GM12878 (cell line): ENCODE data around the gene ZACN. TPM values are rescaled to one million over a fixed set of nuclear protein-coding genes. Genes with fewer than 3 reads are reported as not detected.

Source experiments
- ATAC-seq: fragments of 200-7000 bp; cut with Tn5 transposase; 3 replicates; pipeline ENCODE4 v1.9.1; 2020; ENCODE audit warnings: mild to moderate bottlenecking, moderate library complexity
- BruUV-seq: library from RNA; stranded (reverse); fragments of 400-500 nt; replicated peaks from 2 replicates; lab custom pipeline; 2021; lab: Mats Ljungman, UMichigan
- CTCF ChIA-PET: fragments of 300-600 bp; sonication (Branson Sonifier 250); formaldehyde crosslinking; extraction: SDS; loops from one replicate; lab custom pipeline; 2021; ENCODE audit warnings: inconsistent platforms; lab: Yijun Ruan, JAX
- POLR2A ChIA-PET: fragments of 350-600 bp; formaldehyde crosslinking; extraction: SDS; loops from one replicate; lab custom pipeline; 2021; ENCODE audit warnings: inconsistent platforms; lab: Charles Lee
- RAD21 ChIA-PET: fragments of 300-600 bp; sonication (Branson Sonifier 250); formaldehyde crosslinking; loops from one replicate; lab custom pipeline; 2023; ENCODE audit warnings: antibody characterized with exemption; ENCODE audit not compliant: unreplicated experiment; lab: Charles Lee
- SMC1A ChIA-PET: fragments of 300-600 bp; sonication (Branson Sonifier 250); formaldehyde crosslinking; loops from one replicate; lab custom pipeline; 2023; ENCODE audit not compliant: unreplicated experiment, uncharacterized antibody; lab: Charles Lee
- DNase-seq: peaks from one replicate; pipeline ENCODE4 v3.0.0-alpha.2; 2011; ENCODE audit warnings: low read depth, low spot score
- FAIRE-seq: peaks from 3 replicates; lab custom pipeline; 2011; peaks lifted over from hg19 to GRCh38; lab: Jason Lieb, UNC
- H2AFZ ChIP-seq: 2 replicates; pipeline ENCODE4 v1.6.0; 2011; ENCODE audit warnings: low read depth, low read length, control low read depth; ENCODE audit not compliant: control insufficient read depth
- H3K27ac ChIP-seq: 2 replicates; pipeline ENCODE4 v1.5.1; 2011; ENCODE audit warnings: control low read depth; ENCODE audit not compliant: control insufficient read depth, insufficient read depth
- H3K27me3 ChIP-seq, 2 experiments: replicated peaks in 1 of 2; 2 replicates each; pipeline versions ENCODE4 v1.6.0 to v1.6.1; 2011; ENCODE audit warnings: low read length in 1 of 2; ENCODE audit not compliant: control insufficient read depth in 2 of 2, insufficient read depth in 2 of 2
- H3K36me3 ChIP-seq, 2 experiments: 2 replicates each; pipeline ENCODE4 v1.5.1; 2011; ENCODE audit warnings: low read length in 1 of 2; ENCODE audit not compliant: control insufficient read depth in 2 of 2, insufficient read depth in 2 of 2
- H3K4me1 ChIP-seq: 2 replicates; pipeline ENCODE4 v1.6.1; 2011; ENCODE audit warnings: mild to moderate bottlenecking, low read length, moderate library complexity, mixed read lengths; ENCODE audit not compliant: control insufficient read depth, insufficient read depth
- H3K4me2 ChIP-seq: 2 replicates; pipeline ENCODE4 v1.6.0; 2011; ENCODE audit warnings: control low read depth; ENCODE audit not compliant: control insufficient read depth, insufficient read depth
- H3K4me3 ChIP-seq: fragments of 200-600 bp; sonication (generic); 2 replicates; pipeline ENCODE4 v1.5.1; 2016
- H3K79me2 ChIP-seq: 2 replicates; pipeline ENCODE4 v1.6.0; 2011; ENCODE audit warnings: low read length; ENCODE audit not compliant: control insufficient read depth, insufficient read depth
- H3K9ac ChIP-seq: 2 replicates; pipeline ENCODE4 v1.8.0; 2011; ENCODE audit warnings: low read length, control low read depth, mixed read lengths; ENCODE audit not compliant: control insufficient read depth, insufficient read depth
- H3K9me3 ChIP-seq: replicated peaks from 3 replicates; pipeline ENCODE4 v1.5.1; 2011; ENCODE audit warnings: mild to moderate bottlenecking, low read length; ENCODE audit not compliant: control insufficient read depth, insufficient read depth
- H4K20me1 ChIP-seq: 2 replicates; pipeline ENCODE4 v1.6.0; 2011; ENCODE audit not compliant: control insufficient read depth, insufficient read depth
- BHLHE40 ChIP-seq, 2 experiments: fragments of 450-650 bp in 1 of 2; IDR thresholded peaks; 2 replicates each; pipeline ENCODE4 v1.6.1; 2011 to 2017; ENCODE audit warnings: low read depth in 2 of 2, borderline replicate concordance in 1 of 2, improper control_type of control experiment in 1 of 2, low read length in 1 of 2, mild to moderate bottlenecking in 1 of 2
- CREB1 ChIP-seq: IDR thresholded peaks from 2 replicates; pipeline ENCODE4 v1.6.1; 2012; ENCODE audit warnings: low read depth, mild to moderate bottlenecking, inconsistent platforms
- GATAD2B ChIP-seq: fragments of 450-650 bp; conservative IDR thresholded peaks from 2 replicates; pipeline ENCODE4 v1.6.1; 2017; ENCODE audit warnings: low read depth, mild to moderate bottlenecking, moderate library complexity
- RAD21 ChIP-seq: IDR thresholded peaks from 2 replicates; pipeline ENCODE4 v1.6.1; 2011; ENCODE audit warnings: mild to moderate bottlenecking, low read depth, low read length, moderate library complexity; ENCODE audit not compliant: insufficient read depth
- YBX1 ChIP-seq: fragments of 450-650 bp; IDR thresholded peaks from 2 replicates; pipeline ENCODE4 v1.6.1; 2016; ENCODE audit warnings: antibody characterized with exemption
- ZBED1 ChIP-seq: IDR thresholded peaks from 2 replicates; pipeline ENCODE4 v1.6.1; 2016; ENCODE audit warnings: borderline replicate concordance
- ZZZ3 ChIP-seq: IDR thresholded peaks from 2 replicates; pipeline ENCODE4 v1.6.1; 2011; ENCODE audit warnings: low read depth; ENCODE audit not compliant: control insufficient read depth, insufficient read length
- WGBS: methylation state at CpG from one replicate; pipeline ENCODE4 v1.1.6; 2016; ENCODE audit warnings: low lambda C conversion rate; ENCODE audit not compliant: insufficient replicate concordance, insufficient coverage; ENCODE audit errors: missing lambda C conversion rate; 5-methylcytosine and 5-hydroxymethylcytosine counted together
- in situ Hi-C: fragments of 300-500 bp; cut with MboI; formaldehyde crosslinking; loops from 9 replicates; pipeline ENCODE4 v1.14.3; 2018; ENCODE audit warnings: mixed read lengths
- intact Hi-C: fragments of 100-400 bp; cut with micrococcal nuclease; formaldehyde crosslinking; loops from one replicate; pipeline ENCODE4 v1.14.2; 2022; ENCODE audit not compliant: unreplicated experiment
- polyA plus RNA-seq, 11 experiments: library from polyadenylated mRNA; depleted of rRNA in 4 of 11; unstranded in 6 of 11; stranded (reverse) in 5 of 11; fragments of >200 nt; fragmentation: Nextera tagmentation in 4 of 11; fragmentation: Illumina TruSeq in 1 of 11; extraction: Ambion mirVana in 4 of 11; extraction: Trizol in 1 of 11; gene quantifications; 1 replicate in 1 of 11; 2 replicates in 10 of 11; pipeline versions ENCODE4 v1.2.1 to v1.2.3, GENCODE V29; 2011 to 2016; ENCODE audit warnings: inconsistent platforms in 2 of 11, missing spikeins in 2 of 11, low read depth in 1 of 11
- total RNA-seq, 4 experiments: library from RNA; depleted of rRNA in 3 of 4; stranded (reverse); fragments of >200 nt in 3 of 4; fragmentation: Illumina TruSeq in 1 of 4; extraction: Trizol in 1 of 4; gene quantifications; 2 replicates each; pipeline versions ENCODE4 v1.2.1 to v1.2.3, GENCODE V29; 2013 to 2021

The ZACN gene
- total and polyA plus RNA-seq, 10 of the 15 experiments (the other 5 are each of a cell fraction or from before 2014, with no cell fraction given) = 0.06 to 11.3 (median 0.47) TPM; not detected in 2

DNA sequence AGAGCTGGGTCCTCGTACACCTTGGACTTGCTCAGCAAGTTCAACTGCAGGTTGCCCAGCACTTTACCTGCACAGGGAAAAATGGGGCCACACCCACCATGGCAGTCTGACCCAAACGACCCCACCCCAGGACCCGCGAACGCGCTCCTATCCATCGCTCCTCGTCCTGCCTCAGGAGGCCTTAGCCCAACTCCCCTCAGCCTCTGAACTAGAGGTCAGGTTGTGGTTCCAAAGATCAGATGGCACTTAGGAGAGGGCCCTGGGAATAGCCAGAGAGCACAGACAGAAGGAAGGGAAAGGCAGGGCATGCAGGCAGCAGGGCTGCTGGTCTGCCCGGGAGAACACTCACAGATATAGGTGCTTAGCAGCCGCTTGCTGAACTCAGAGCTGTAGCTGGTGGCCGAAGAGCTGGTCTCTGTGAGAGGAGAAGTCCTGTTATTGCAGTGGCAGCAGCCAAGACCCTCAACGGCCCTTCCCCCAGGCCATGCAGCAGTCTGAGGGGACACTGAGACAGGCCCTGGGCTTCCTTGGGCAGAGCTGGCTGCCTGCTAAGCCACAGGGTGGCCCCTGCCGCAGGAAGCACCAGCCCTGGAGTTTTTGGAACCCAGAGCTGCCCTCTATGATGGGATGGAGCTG lies 6.9 kb downstream of the ZACN start:
- H3K4me1 ChIP-seq = no peaks in the 10 kb centered on the region
- peaks cover 13 to 20% of the 10 kb centered on the region in 2 experiments; a peak in 3 of 4 replicates for H3K36me3 ChIP-seq
- H3K9ac ChIP-seq = no peak overlapping the region
- H4K20me1 ChIP-seq = no peaks in the 10 kb centered on the region
- no TSS peak for BruUV-seq
- no peak overlapping the region for H3K4me3 ChIP-seq
- H3K9me3 ChIP-seq = no peaks in the 10 kb centered on the region
- FAIRE-seq (no peak), DNase-seq (no peak), ATAC-seq (no peak)
- ChIA-PET POLR2A (no interaction called here), CTCF (no interaction called here), SMC1A (no interaction called here), RAD21 (no interaction called here)
- intact Hi-C loops (no loop called here), in situ Hi-C loops (no loop called here)
- H3K27ac ChIP-seq = no peak overlapping the region
- no peak overlapping the region for H3K4me2 ChIP-seq
- H3K79me2 ChIP-seq = no peaks in the 10 kb centered on the region
- WGBS = 92% methylated on average over 13 of the region's 13 CpGs
- no peaks in the 10 kb centered on the region for H3K27me3 ChIP-seq
- TF ChIP-seq GATAD2B (no peak), YBX1 (no peak), CREB1 (no peak), BHLHE40 (IDR thresholded peaks at IDR 0.05; ENCODE audit: borderline replicate concordance in 1 of 2, low read depth in 2 of 2, low read length in 1 of 2) (no peak)
- no peak overlapping the region for H2AFZ ChIP-seq

DNA sequence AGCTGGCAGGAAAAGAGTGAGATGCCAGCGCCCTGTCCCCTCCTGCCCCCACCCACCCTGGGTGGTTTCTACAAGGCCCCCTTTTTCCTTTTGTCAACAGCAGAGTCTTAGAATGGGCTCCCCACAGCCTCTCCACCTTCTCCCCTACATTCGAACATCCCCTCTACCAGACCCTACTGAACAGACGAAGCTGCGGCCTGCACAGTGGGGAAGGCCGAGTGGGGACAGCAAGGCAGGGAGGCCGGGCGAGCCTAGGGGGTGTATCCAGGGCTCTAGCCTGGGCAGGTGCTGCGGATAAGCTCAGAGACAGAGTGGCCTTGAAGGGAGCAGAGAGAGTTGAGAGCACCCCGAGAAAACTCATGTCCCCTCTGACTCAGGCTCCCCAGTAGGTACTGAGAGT lies 7.4 kb downstream of the ZACN start:
- 95% methylated on average over 7 of the region's 9 CpGs for WGBS
- H3K9ac ChIP-seq = no peak overlapping the region
- no peaks in the 10 kb centered on the region for H3K4me1 ChIP-seq
- H3K79me2 ChIP-seq = no peaks in the 10 kb centered on the region
- ATAC-seq (no peak), FAIRE-seq (no peak), DNase-seq (no peak)
- ChIA-PET SMC1A (no interaction called here), RAD21 (no interaction called here), CTCF (no interaction called here), POLR2A (no interaction called here)
- no peaks in the 10 kb centered on the region for H4K20me1 ChIP-seq
- no peak overlapping the region for H3K4me3 ChIP-seq
- intact Hi-C loops = no loop called here
- no peak overlapping the region for H3K4me2 ChIP-seq
- no peaks in the 10 kb centered on the region for H3K27me3 ChIP-seq
- H2AFZ ChIP-seq = no peak overlapping the region
- no peak overlapping the region for H3K27ac ChIP-seq
- H3K9me3 ChIP-seq = no peaks in the 10 kb centered on the region
- BruUV-seq = no TSS peak
- in situ Hi-C loops = no loop called here
- H3K36me3 ChIP-seq = peaks cover 13 to 20% of the 10 kb centered on the region in 2 experiments; a peak in 3 of 4 replicates
- TF ChIP-seq RAD21 (no peak), ZZZ3 (no peak), ZBED1 (no peak)
